Left lung (tissue), 10 donors: ENCODE results near the gene SPNS2. TPM values are rescaled to one million over a fixed set of nuclear protein-coding genes. Genes with fewer than 3 reads are reported as not detected.

Source experiments
- ATAC-seq: fragments of 200-7000 bp; cut with Tn5 transposase; one replicate; pipeline ENCODE4 v1.9.1; 2020; ENCODE audit warnings: moderate library complexity
- DNase-seq, 4 donors: peaks; one replicate each; pipeline ENCODE4 v3.0.0-alpha.2; 2013 to 2020
- H3K27ac ChIP-seq, 2 donors: fragments of 200-600 bp; sonication (generic) in 1 of 2; one replicate each; pipeline versions ENCODE4 v1.5.0 to v1.8.0; 2020 to 2021
- H3K27me3 ChIP-seq, 2 donors: fragments of 200-600 bp; sonication (generic) in 1 of 2; one replicate each; pipeline versions ENCODE4 v1.5.0 to v1.8.0; 2020 to 2021
- H3K36me3 ChIP-seq, 2 donors: fragments of 200-600 bp; sonication (generic) in 1 of 2; one replicate each; pipeline versions ENCODE4 v1.5.0 to v1.8.0; 2020 to 2021
- H3K4me1 ChIP-seq, 2 donors: fragments of 200-600 bp; one replicate each; pipeline ENCODE4 v1.8.0; 2021
- H3K4me3 ChIP-seq, 2 donors: fragments of 200-600 bp; sonication (generic) in 1 of 2; one replicate each; pipeline versions ENCODE4 v1.5.0 to v1.8.0; 2020 to 2021; ENCODE audit warnings: mild to moderate bottlenecking in 1 of 2
- H3K9me3 ChIP-seq, 2 donors: fragments of 200-600 bp; sonication (generic) in 1 of 2; one replicate each; pipeline versions ENCODE4 v1.5.0 to v1.8.0; 2020 to 2021
- intact Hi-C, 2 donors: fragments of 100-400 bp; cut with DNase I; formaldehyde crosslinking; loops; one replicate each; pipeline versions ENCODE4 v1.11.2 to v1.14.2; 2022
- polyA plus RNA-seq, 6 donors: library from polyadenylated mRNA; unstranded; fragments of 120-200 nt; gene quantifications; one replicate each; pipeline ENCODE4 v1.2.1, GENCODE V29; 2013; ENCODE audit not compliant: insufficient read length in 6 of 6
- total RNA-seq, 2 donors: library from RNA; stranded (reverse); fragmentation: NEBNext Ultra II Directional; extraction: Animal tissue kit (Norgen Biotek cat#: 25700); gene quantifications; one replicate each; pipeline ENCODE4 v1.2.1, GENCODE V29; 2021
- TF ChIP-seq, protein P1 (sequence below), 2 donors: fragments of 200-600 bp; sonication (generic) in 1 of 2; IDR thresholded peaks; one replicate each; pipeline versions ENCODE4 v1.5.0 to v1.8.0; 2021; ENCODE audit warnings: antibody characterized with exemption in 2 of 2
- donor health status: DM: no; HTN: yes; CAD: no.
- donor health status: DM: no; HTN: no; CAD: no.

The SPNS2 gene
- total and polyA plus RNA-seq, 8 donors = 19.6 to 52.4 (median 24.3) TPM

GRCh38 chr17:4513113-4514032, 14.7 kb downstream of the SPNS2 start:
- peak; percentile 4 for ATAC-seq
- no peaks in the 10 kb centered on the region for H3K9me3 ChIP-seq

GRCh38 chr17:4514206-4514605, 15.5 kb downstream of the SPNS2 start:
- intact Hi-C loops = no loop called here
- Histone ChIP-seq H3K4me1 (peaks cover 12 to 93% of the 10 kb centered on the region in 2 donors), H3K27me3 (no peaks in the 10 kb centered on the region), H3K4me3 (no peak overlapping the region), H3K9me3 (no peaks in the 10 kb centered on the region), H3K27ac (peak overlapping the region; percentile 60 to 70), H3K36me3 (no peaks in the 10 kb centered on the region)
- DNase-seq (peak in 2 of 4 donors; percentile 72 to 88), ATAC-seq (peak; percentile 85)
- TF ChIP-seq, protein P1, sequence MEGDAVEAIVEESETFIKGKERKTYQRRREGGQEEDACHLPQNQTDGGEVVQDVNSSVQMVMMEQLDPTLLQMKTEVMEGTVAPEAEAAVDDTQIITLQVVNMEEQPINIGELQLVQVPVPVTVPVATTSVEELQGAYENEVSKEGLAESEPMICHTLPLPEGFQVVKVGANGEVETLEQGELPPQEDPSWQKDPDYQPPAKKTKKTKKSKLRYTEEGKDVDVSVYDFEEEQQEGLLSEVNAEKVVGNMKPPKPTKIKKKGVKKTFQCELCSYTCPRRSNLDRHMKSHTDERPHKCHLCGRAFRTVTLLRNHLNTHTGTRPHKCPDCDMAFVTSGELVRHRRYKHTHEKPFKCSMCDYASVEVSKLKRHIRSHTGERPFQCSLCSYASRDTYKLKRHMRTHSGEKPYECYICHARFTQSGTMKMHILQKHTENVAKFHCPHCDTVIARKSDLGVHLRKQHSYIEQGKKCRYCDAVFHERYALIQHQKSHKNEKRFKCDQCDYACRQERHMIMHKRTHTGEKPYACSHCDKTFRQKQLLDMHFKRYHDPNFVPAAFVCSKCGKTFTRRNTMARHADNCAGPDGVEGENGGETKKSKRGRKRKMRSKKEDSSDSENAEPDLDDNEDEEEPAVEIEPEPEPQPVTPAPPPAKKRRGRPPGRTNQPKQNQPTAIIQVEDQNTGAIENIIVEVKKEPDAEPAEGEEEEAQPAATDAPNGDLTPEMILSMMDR (IDR thresholded peaks at IDR 0.05) = no peak

More at GRCh38 chr17:4513113-4514032, 14.7 kb downstream of the SPNS2 start:
- H3K4me1 ChIP-seq = peaks cover 15 to 93% of the 10 kb centered on the region in 2 donors
- H3K27ac ChIP-seq = peak overlapping the region; percentile 60 to 70
- intact Hi-C loops = no loop called here
- H3K4me3 ChIP-seq = no peak overlapping the region
- DNase-seq = no peak
- TF ChIP-seq, protein P1 (IDR thresholded peaks at IDR 0.05) = no peak
- no peaks in the 10 kb centered on the region for H3K36me3 ChIP-seq
- no peaks in the 10 kb centered on the region for H3K27me3 ChIP-seq

DNA sequence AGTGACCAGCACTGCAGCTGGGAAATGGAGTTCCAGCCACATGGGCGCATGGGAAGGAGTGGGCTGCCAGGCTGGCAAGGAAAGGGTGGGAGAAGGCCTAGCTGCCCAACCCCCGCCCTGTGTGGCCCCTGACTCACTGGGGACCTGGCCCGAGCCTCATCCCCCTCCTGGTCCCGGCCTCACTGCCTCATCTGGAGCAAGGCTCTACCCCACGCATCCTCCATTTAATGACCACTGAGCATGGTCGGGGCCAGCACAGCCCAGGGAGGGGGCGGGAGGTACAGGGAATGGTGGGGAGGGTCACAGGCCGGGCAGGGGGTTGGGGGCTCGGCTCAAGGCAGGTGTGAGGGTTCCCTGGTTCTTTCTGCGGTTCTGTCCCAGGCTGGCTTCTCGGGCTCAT, 16.1 kb downstream of the SPNS2 start:
- no peaks in the 10 kb centered on the region for H3K9me3 ChIP-seq
- H3K36me3 ChIP-seq = no peaks in the 10 kb centered on the region
- no peak for ATAC-seq
- DNase-seq = peak in 1 of 4 donors; percentile 27
- peak overlapping the region; percentile 60 to 70 for H3K27ac ChIP-seq
- H3K27me3 ChIP-seq = no peaks in the 10 kb centered on the region
- intact Hi-C loops = no loop called here
- H3K4me1 ChIP-seq = peaks cover 16 to 93% of the 10 kb centered on the region in 2 donors
- TF ChIP-seq, protein P1 (IDR thresholded peaks at IDR 0.05) = no peak
- H3K4me3 ChIP-seq = no peak overlapping the region

DNA sequence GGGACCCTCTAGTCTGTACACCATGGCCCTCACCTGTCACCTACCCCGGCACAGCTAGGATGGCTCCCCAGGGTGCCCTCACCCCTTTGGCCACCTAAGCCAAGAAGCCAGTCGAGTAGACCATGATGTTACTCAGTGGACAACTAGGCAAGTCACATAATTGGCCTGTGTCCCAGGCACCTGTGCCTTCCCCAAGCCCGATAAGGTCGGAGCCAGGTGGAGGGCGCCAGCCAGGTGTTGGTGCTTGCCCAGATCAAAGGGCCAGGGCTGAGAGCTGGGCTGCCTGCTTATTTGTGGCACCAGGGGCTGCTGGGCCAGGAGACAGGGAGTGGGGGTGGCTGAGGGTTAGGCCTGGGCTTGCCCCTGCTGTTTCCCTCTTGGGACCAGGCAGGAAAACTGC, 16.8 kb downstream of the SPNS2 start:
- intact Hi-C loops = no loop called here
- ATAC-seq (peak; percentile 35), DNase-seq (peak in 1 of 4 donors; percentile 73)
- no peak overlapping the region for H3K4me3 ChIP-seq
- H3K36me3 ChIP-seq = no peaks in the 10 kb centered on the region
- peak overlapping the region; percentile 60 to 70 for H3K27ac ChIP-seq
- TF ChIP-seq, protein P1 (IDR thresholded peaks at IDR 0.05) = no peak
- no peaks in the 10 kb centered on the region for H3K9me3 ChIP-seq
- H3K4me1 ChIP-seq = peaks cover 18 to 93% of the 10 kb centered on the region in 2 donors
- no peaks in the 10 kb centered on the region for H3K27me3 ChIP-seq

GRCh38 chr17:4516735-4517134, 18.1 kb downstream of the SPNS2 start:
- intact Hi-C loops = no loop called here
- H3K4me1 ChIP-seq = peaks cover 18 to 84% of the 10 kb centered on the region in 2 donors

More at GRCh38 chr17:4516735-4517134, 18.1 kb downstream of the SPNS2 start:
- DNase-seq = peak in 2 of 4 donors; percentile 74 to 88
- ATAC-seq = no peak
- Histone ChIP-seq H3K27me3 (no peaks in the 10 kb centered on the region), H3K4me3 (no peak overlapping the region), H3K27ac (peak overlapping the region; percentile 19 to 70), H3K36me3 (no peaks in the 10 kb centered on the region), H3K9me3 (no peaks in the 10 kb centered on the region)
- TF ChIP-seq, protein P1 (IDR thresholded peaks at IDR 0.05) = no peak
